ENCODE measurements around the gene RINL.

DNA sequence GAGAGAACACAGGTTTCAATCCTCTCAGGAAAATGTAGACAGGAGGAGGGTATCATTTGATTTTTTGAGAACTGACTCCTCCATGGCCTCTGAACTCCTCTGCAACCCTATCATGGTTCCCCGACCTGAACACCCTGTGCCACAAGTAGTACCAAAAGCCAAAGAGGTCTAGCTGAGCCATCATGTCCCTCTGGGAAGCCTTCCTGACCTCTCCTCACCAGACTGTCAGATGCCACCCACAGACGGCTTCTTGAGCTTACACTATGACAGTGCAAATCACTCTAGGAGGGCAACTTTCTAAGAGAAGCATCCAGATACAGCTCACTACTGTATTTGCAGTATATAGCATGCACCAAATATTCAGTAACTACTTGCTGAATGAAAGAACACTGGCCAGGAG is 32.0 kb downstream of the RINL start:
- TF ChIP-seq POLR2A (IDR thresholded peaks at IDR 0.05) (no peak), CTCF (IDR thresholded peaks at IDR 0.05) (no peak)
